Naive thymus-derived CD4-positive, alpha-beta T cell (primary cell): Measurements from ENCODE around the gene EEIG1. TPM values are rescaled to one million over a fixed set of nuclear protein-coding genes. Genes with fewer than 3 reads are reported as not detected.
A peak's percentile ranks its signal among the peaks of the same experiment; 100 is the strongest.

ENCODE experiments used
- ATAC-seq: fragments of 150-1000 bp; cut with Tn5 transposase; 2 replicates; pipeline ENCODE4 v1.10.0; 2021; ENCODE audit warnings: mild to moderate bottlenecking, moderate library complexity
- CTCF ChIA-PET: fragments of 350-600 bp; sonication (Branson Sonifier 250); formaldehyde crosslinking; loops from one replicate; lab custom pipeline; 2021; ENCODE audit warnings: antibody characterized with exemption; lab: Charles Lee
- POLR2A ChIA-PET: fragments of 350-600 bp; sonication (Branson Sonifier 250); formaldehyde crosslinking; loops from one replicate; lab custom pipeline; 2021; ENCODE audit warnings: antibody characterized with exemption, inconsistent platforms; lab: Charles Lee
- DNase-seq, 9 donors: peaks; one replicate each; pipeline versions ENCODE4 v3.0.0 to v3.0.0-alpha.2; 2020 to 2022; ENCODE audit warnings: mixed read lengths in 1 of 9
- H3K27ac ChIP-seq: one replicate; pipeline ENCODE4 v1.7.0; 2013; ENCODE audit warnings: mild to moderate bottlenecking, low read depth, low read length, moderate library complexity
- H3K27me3 ChIP-seq, 2 donors: one replicate each; pipeline ENCODE4 v1.7.0; 2013; ENCODE audit warnings: low read length in 2 of 2, mild to moderate bottlenecking in 2 of 2, moderate library complexity in 2 of 2; ENCODE audit not compliant: control insufficient read depth in 2 of 2, insufficient read depth in 2 of 2
- H3K36me3 ChIP-seq, 3 experiments: 1 replicate in 2 of 3; 2 replicates in 1 of 3; pipeline ENCODE4 v1.7.0; 2013; ENCODE audit warnings: low read length in 3 of 3, mild to moderate bottlenecking in 3 of 3, moderate library complexity in 1 of 3; ENCODE audit not compliant: insufficient read depth in 3 of 3, control insufficient read depth in 2 of 3
- H3K4me1 ChIP-seq, 2 donors: one replicate each; pipeline ENCODE4 v1.7.0; 2013; ENCODE audit warnings: low read length in 2 of 2, mild to moderate bottlenecking in 2 of 2, moderate library complexity in 1 of 2; ENCODE audit not compliant: control insufficient read depth in 2 of 2, insufficient read depth in 2 of 2
- H3K4me3 ChIP-seq: 2 replicates; pipeline ENCODE4 v1.7.0; 2013; ENCODE audit warnings: mild to moderate bottlenecking, low read length
- H3K9me3 ChIP-seq, 3 experiments: 1 replicate in 2 of 3; 2 replicates in 1 of 3; pipeline ENCODE4 v1.7.0; 2013; ENCODE audit warnings: low read length in 3 of 3; ENCODE audit not compliant: control insufficient read depth in 2 of 3
- H3K27ac Mint-ChIP-seq, 9 donors: one replicate each; pipeline ENCODE4 v1.8.0; 2020 to 2022; ENCODE audit warnings: mixed read lengths in 9 of 9, mild to moderate bottlenecking in 8 of 9, moderate library complexity in 5 of 9, inconsistent platforms in 2 of 9
- H3K27me3 Mint-ChIP-seq, 5 donors: one replicate each; pipeline ENCODE4 v1.8.0; 2021 to 2022; ENCODE audit warnings: mixed read lengths in 5 of 5, mild to moderate bottlenecking in 1 of 5
- H3K36me3 Mint-ChIP-seq, 5 donors: one replicate each; pipeline ENCODE4 v1.8.0; 2020 to 2022; ENCODE audit warnings: mixed read lengths in 5 of 5, mild to moderate bottlenecking in 3 of 5, inconsistent platforms in 1 of 5
- H3K4me1 Mint-ChIP-seq, 7 donors: one replicate each; pipeline ENCODE4 v1.8.0; 2020 to 2022; ENCODE audit warnings: mixed read lengths in 7 of 7, mild to moderate bottlenecking in 3 of 7, inconsistent platforms in 1 of 7
- H3K4me3 Mint-ChIP-seq, 10 donors: one replicate each; pipeline ENCODE4 v1.8.0; 2020 to 2022; ENCODE audit warnings: mild to moderate bottlenecking in 10 of 10, mixed read lengths in 10 of 10, moderate library complexity in 6 of 10, inconsistent platforms in 2 of 10
- H3K9me3 Mint-ChIP-seq, 11 donors: one replicate each; pipeline ENCODE4 v1.8.0; 2020 to 2022; ENCODE audit warnings: mixed read lengths in 11 of 11, mild to moderate bottlenecking in 4 of 11, inconsistent platforms in 1 of 11, moderate library complexity in 1 of 11
- intact Hi-C, 2 donors: fragments of 100-400 bp; cut with micrococcal nuclease; formaldehyde crosslinking; loops; one replicate each; pipeline ENCODE4 v1.15.1; 2023
- polyA plus RNA-seq, 2 donors: library from polyadenylated mRNA; unstranded; fragments of 300-500 nt; fragmentation: Illumina TruSeq; gene quantifications; one replicate each; pipeline ENCODE4 v1.2.3, GENCODE V29; 2021
- total RNA-seq, 6 experiments: library from RNA in 5 of 6; stranded (reverse) in 5 of 6; gene quantifications; 1 replicate in 5 of 6; 2 replicates in 1 of 6; pipeline ENCODE4 v1.2.3 and lab custom pipeline; 2021 to 2026

The EEIG1 gene
- total and polyA plus RNA-seq, 7 experiments from 2014 or later, result 124 to 664 (median 297) TPM

DNA sequence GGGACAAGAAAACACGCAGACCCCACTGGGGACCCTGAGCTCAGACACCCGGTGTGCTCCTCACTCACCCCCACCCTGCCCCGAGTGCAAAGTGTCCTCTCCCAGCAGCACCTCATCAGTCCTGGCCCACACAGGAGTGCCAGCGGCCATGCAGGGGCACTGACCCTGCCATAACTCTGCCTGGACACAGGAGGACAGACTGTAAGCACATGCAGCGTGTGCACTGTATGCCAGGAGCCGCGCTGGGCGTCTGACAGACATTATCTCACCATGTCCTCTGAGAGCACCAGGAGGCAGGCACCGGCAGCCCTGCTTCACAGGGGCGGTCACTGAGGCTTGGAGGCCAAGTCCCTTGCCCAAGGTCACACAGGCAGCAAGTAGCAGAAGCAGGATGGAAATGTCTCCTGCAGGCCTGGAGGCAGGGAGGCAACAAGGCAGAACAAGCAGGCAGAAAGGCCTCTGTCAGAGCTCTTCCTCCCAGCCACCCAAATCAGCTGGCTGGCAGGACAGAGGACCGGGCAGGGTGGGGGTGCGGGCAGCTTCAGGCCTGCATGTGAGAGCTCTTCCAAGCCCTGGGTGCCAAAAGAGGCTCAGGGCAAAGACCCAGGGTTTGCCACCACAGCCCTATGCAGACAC is 8.4 kb downstream of the EEIG1 start:
- peak overlapping the region; percentile 90 to 99 (median 97) for H3K27ac Mint-ChIP-seq
- H3K9me3 Mint-ChIP-seq, result no peaks in the 10 kb centered on the region
- peak overlapping the region; percentile 89 to 99 (median 96) for H3K4me3 Mint-ChIP-seq
- H3K9me3 ChIP-seq, result no peaks in the 10 kb centered on the region
- POLR2A ChIA-PET, result interaction anchor here (0.7 to 61.3 kb wide), 6 partner anchors 5 to 100 kb away, joined by 3 to 1719 read pairs (median 758); partner anchors contain the start of genes DPM2, EEIG1 and SLC25A25
- no peaks in the 10 kb centered on the region for H3K27me3 Mint-ChIP-seq
- DNase-seq (peak in 2 of 9 donors; percentile 14 to 23), ATAC-seq (no peak)
- H3K36me3 Mint-ChIP-seq, result peaks cover 4 to 73% (median 40%) of the 10 kb centered on the region in 5 donors
- peaks cover 44 to 96% of the 10 kb centered on the region in 2 donors for H3K4me1 ChIP-seq
- H3K27ac ChIP-seq, result peak overlapping the region; percentile 84
- H3K27me3 ChIP-seq, result no peaks in the 10 kb centered on the region
- intact Hi-C loops, result loop anchor here in 1 of 2 donors (5.0 kb wide), 1 partner anchor 35 kb away; no protein-coding TSS in a partner anchor
- CTCF ChIA-PET, result interaction anchor here (0.6 to 16.4 kb wide), 5 partner anchors 9 to 56 kb away, joined by 3 to 262 read pairs (median 4); no protein-coding TSS in a partner anchor
- peak overlapping the region; percentile 93 for H3K4me3 ChIP-seq
- peaks cover 0 to 51% (median 4%) of the 10 kb centered on the region in 3 experiments for H3K36me3 ChIP-seq
- peaks cover 71 to 94% (median 80%) of the 10 kb centered on the region in 7 donors for H3K4me1 Mint-ChIP-seq

- Histone ChIP-seq H3K27me3 (no peaks in the 10 kb centered on the region), H3K9me3 (no peaks in the 10 kb centered on the region), H3K4me1 (peaks cover 52 to 97% of the 10 kb centered on the region in 2 donors), H3K36me3 (peaks cover 0 to 46% (median 0%) of the 10 kb centered on the region in 3 experiments), H3K27ac (peak overlapping the region; percentile 84), H3K4me3 (peak overlapping the region; percentile 93)
- Mint-ChIP-seq H3K27ac (peak overlapping the region; percentile 93 to 99 (median 97)), H3K9me3 (no peaks in the 10 kb centered on the region), H3K36me3 (peaks cover 4 to 70% (median 37%) of the 10 kb centered on the region in 5 donors), H3K4me3 (peak overlapping the region; percentile 89 to 99 (median 96)), H3K27me3 (no peaks in the 10 kb centered on the region), H3K4me1 (peaks cover 75 to 96% (median 88%) of the 10 kb centered on the region in 7 donors)
- intact Hi-C loops, result loop anchor here (1.0 to 5.0 kb wide), 6 partner anchors 10 to 157 kb away; no protein-coding TSS in a partner anchor
- ChIA-PET CTCF (interaction anchor here (0.6 to 16.4 kb wide), 5 partner anchors 10 to 57 kb away, joined by 3 to 262 read pairs (median 7); no protein-coding TSS in a partner anchor), POLR2A (interaction anchor here (0.6 to 61.3 kb wide), 6 partner anchors 4 to 100 kb away, joined by 3 to 1719 read pairs (median 758); partner anchors contain the start of genes DPM2, EEIG1 and SLC25A25)
- DNase-seq (peak in 3 of 9 donors; percentile 12 to 39 (median 27)), ATAC-seq (peak; percentile 37)
These were observed 9.2 kb downstream of the EEIG1 start for GRCh38 chr9:127971357-127972235.

DNA sequence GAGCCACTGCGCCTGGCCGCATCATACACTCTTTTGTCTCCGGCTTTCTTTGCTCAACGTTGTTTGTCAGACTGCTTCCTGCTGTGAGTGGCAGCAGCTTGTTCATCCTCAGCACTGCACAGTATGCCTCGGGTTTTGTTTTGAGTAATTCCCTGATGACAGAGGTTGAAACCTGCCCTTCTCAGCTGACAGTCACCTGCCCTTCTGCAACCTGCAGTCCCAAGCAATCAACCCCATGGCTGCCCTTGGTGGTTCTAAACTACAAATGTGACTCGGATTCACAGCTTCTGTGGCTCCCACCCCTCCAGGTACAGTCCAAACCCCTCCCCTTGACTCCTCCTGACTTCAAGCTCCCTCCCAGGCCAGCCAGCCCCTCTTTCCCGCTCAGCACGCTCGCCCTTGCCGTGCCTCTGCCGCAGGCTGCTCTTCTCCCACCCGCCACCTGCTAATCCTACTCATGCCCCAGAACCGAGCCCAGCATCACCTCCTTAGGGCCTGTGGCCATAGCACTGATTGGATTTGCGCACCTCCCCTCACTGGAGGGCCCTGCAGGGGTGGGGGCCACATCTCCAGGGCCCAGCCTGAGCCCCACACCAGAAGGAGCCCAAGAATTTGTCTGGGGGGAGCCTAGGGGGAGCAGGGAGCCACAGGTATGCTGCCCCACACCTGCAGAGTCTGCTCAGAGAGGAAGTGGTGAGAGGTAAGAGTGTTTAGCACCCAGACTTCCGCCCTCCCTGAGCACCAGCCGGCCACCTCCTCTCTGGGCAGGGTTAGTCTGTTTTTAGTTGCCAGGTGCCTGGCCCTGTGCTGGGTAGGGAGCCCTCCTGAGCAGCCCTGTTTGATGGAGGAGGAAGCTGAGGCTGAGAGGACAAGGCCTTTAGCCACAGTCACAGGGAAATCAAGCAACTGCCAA is 10.1 kb downstream of the EEIG1 start:
- Mint-ChIP-seq H3K27ac (peak overlapping the region; percentile 90 to 99 (median 97)), H3K27me3 (no peaks in the 10 kb centered on the region), H3K9me3 (no peaks in the 10 kb centered on the region), H3K4me1 (peaks cover 69 to 95% (median 83%) of the 10 kb centered on the region in 7 donors), H3K36me3 (peaks cover 3 to 61% (median 28%) of the 10 kb centered on the region in 5 donors), H3K4me3 (peak overlapping the region; percentile 89 to 99 (median 96))
- Histone ChIP-seq H3K27me3 (no peaks in the 10 kb centered on the region), H3K4me3 (peak overlapping the region; percentile 93), H3K36me3 (peaks cover 0 to 37% (median 0%) of the 10 kb centered on the region in 3 experiments), H3K4me1 (peaks cover 61 to 93% of the 10 kb centered on the region in 2 donors), H3K27ac (peak overlapping the region; percentile 84), H3K9me3 (no peaks in the 10 kb centered on the region)
- DNase-seq (peak in 8 of 9 donors; percentile 68 to 84 (median 80)), ATAC-seq (peak; percentile 72)
- POLR2A ChIA-PET, result interaction anchor here (0.6 to 61.3 kb wide), 6 partner anchors 3 to 102 kb away, joined by 3 to 1719 read pairs (median 758); partner anchors contain the start of genes DPM2 and EEIG1
- CTCF ChIA-PET, result interaction anchor here (0.6 to 16.4 kb wide), 7 partner anchors 9 to 124 kb away, joined by 3 to 262 read pairs (median 6); no protein-coding TSS in a partner anchor
- intact Hi-C loops, result loop anchor here (1.0 to 5.0 kb wide), 9 partner anchors 11 to 158 kb away; no protein-coding TSS in a partner anchor

GRCh38 chr9:127968700-127969383 is 11.9 kb downstream of the EEIG1 start:
- Mint-ChIP-seq H3K27ac (peak overlapping the region; percentile 90 to 99 (median 97)), H3K36me3 (peaks cover 0 to 52% (median 17%) of the 10 kb centered on the region in 5 donors), H3K4me1 (peaks cover 65 to 97% (median 85%) of the 10 kb centered on the region in 7 donors), H3K4me3 (peak overlapping the region; percentile 89 to 99 (median 96)), H3K27me3 (no peaks in the 10 kb centered on the region), H3K9me3 (no peaks in the 10 kb centered on the region)
- intact Hi-C loops, result no loop called here
- no peaks in the 10 kb centered on the region for H3K9me3 ChIP-seq
- ATAC-seq, result no peak
- ChIA-PET POLR2A (interaction anchor here (0.6 to 61.3 kb wide), 4 partner anchors 2 to 252 kb away, joined by 3 to 1719 read pairs (median 1615); partner anchors contain the start of genes DPM2 and EEIG1), CTCF (interaction anchor here (0.6 to 2.3 kb wide), 3 partner anchors 13 to 70 kb away, joined by 3 to 9 read pairs (median 3); no protein-coding TSS in a partner anchor)
- peaks cover 70 to 87% of the 10 kb centered on the region in 2 donors for H3K4me1 ChIP-seq
- peaks cover 0 to 25% (median 0%) of the 10 kb centered on the region in 3 experiments for H3K36me3 ChIP-seq
- H3K27ac ChIP-seq, result peak overlapping the region; percentile 84
- H3K4me3 ChIP-seq, result peak overlapping the region; percentile 93
- peak in 1 of 9 donors; percentile 5 for DNase-seq
- H3K27me3 ChIP-seq, result no peaks in the 10 kb centered on the region

DNA sequence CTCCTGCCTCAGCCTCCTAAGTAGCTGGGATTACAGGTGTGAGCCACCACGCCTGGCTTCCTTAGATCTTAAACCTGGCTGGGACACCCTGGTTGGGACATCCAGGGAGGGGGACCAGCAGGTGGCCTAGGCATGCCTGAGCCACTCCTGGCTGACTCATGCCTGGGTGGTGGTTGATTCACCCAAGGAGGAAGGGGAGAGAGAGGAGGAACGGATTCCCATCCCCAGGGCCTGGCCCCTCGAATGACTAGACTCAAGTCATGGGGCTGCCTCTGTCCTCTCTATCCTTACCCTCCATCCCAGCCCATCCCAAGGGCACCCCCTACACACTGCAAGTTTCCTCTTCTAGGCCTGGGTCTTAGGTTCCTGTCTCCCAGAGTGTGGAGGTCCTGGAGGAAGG is 12.7 kb downstream of the EEIG1 start:
- no peaks in the 10 kb centered on the region for H3K9me3 Mint-ChIP-seq
- peak overlapping the region; percentile 93 for H3K4me3 ChIP-seq
- intact Hi-C loops, result no loop called here

More for the DNA sequence above, 12.7 kb downstream of the EEIG1 start:
- H3K4me3 Mint-ChIP-seq, result peak overlapping the region; percentile 89 to 99 (median 96)
- ChIA-PET POLR2A (interaction anchor here (0.6 to 61.3 kb wide), 6 partner anchors 1 to 366 kb away, joined by 3 to 1719 read pairs (median 757); partner anchors contain the start of genes DPM2, EEIG1 and NAIF1), CTCF (interaction anchor here (0.6 to 2.3 kb wide), 6 partner anchors 12 to 202 kb away, joined by 3 to 9 read pairs (median 4); no protein-coding TSS in a partner anchor)
- peaks cover 72 to 100% (median 92%) of the 10 kb centered on the region in 7 donors for H3K4me1 Mint-ChIP-seq
- DNase-seq (peak in 1 of 9 donors; percentile 0), ATAC-seq (no peak)
- H3K9me3 ChIP-seq, result no peaks in the 10 kb centered on the region
- H3K27me3 ChIP-seq, result no peaks in the 10 kb centered on the region
- H3K36me3 ChIP-seq, result peaks cover 0 to 27% (median 0%) of the 10 kb centered on the region in 3 experiments
- H3K4me1 ChIP-seq, result peaks cover 75 to 86% of the 10 kb centered on the region in 2 donors
- no peaks in the 10 kb centered on the region for H3K27me3 Mint-ChIP-seq
- H3K27ac ChIP-seq, result peak overlapping the region; percentile 84
- H3K27ac Mint-ChIP-seq, result peak overlapping the region; percentile 90 to 99 (median 97)
- H3K36me3 Mint-ChIP-seq, result peaks cover 0 to 52% (median 22%) of the 10 kb centered on the region in 5 donors
